GM12873 (cell line): ENCODE measurements around the gene ANAPC16.

Experiments used
- TF ChIP-seq, protein P1 (sequence below): IDR thresholded peaks from 2 replicates; pipeline ENCODE4 v1.5.1; 2012; ENCODE audit warnings: low read depth, mild to moderate bottlenecking, moderate library complexity, low read length, control low read depth; ENCODE audit not compliant: insufficient read depth; ENCODE audit errors: missing control alignments

Gene ANAPC16

DNA sequence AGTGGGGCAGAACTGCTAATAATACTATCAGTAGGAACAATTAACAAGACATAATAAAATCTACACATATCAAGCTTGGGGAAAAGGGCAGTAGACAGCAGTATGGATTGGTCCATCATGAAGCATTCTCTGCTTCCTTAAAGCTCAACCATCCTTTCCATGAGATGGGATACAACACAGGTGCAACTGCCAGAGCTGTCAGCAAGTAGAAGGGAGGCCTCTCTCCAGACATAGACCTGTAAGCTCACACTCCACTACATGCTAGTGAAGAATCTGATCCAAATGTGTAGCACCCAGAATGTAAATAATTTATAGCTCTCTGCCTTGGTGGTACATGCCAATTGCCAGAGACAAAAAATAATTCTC lies 41.5 kb upstream of the ANAPC16 start:
- TF ChIP-seq, protein P1, sequence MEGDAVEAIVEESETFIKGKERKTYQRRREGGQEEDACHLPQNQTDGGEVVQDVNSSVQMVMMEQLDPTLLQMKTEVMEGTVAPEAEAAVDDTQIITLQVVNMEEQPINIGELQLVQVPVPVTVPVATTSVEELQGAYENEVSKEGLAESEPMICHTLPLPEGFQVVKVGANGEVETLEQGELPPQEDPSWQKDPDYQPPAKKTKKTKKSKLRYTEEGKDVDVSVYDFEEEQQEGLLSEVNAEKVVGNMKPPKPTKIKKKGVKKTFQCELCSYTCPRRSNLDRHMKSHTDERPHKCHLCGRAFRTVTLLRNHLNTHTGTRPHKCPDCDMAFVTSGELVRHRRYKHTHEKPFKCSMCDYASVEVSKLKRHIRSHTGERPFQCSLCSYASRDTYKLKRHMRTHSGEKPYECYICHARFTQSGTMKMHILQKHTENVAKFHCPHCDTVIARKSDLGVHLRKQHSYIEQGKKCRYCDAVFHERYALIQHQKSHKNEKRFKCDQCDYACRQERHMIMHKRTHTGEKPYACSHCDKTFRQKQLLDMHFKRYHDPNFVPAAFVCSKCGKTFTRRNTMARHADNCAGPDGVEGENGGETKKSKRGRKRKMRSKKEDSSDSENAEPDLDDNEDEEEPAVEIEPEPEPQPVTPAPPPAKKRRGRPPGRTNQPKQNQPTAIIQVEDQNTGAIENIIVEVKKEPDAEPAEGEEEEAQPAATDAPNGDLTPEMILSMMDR, result no peak

DNA sequence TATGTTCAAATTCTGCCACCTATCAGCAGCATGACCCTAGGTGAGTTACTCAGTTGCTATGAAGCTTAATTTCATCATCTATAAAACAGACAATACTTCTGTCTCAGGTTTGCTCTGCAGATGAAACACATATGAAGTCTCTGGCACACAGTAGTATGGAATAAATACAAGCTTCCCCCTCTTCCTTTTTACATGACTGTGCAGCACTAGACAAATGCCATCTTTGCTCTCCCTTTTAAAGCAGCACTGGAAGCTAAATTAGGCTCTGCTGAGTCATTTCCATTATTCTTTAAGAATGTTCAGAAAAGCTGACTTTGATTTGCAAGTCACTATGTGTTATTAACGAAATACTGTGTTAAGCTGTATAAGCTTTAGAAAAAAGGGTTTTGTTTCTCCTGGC lies 40.7 kb upstream of the ANAPC16 start:
- TF ChIP-seq, protein P1, result no peak

DNA sequence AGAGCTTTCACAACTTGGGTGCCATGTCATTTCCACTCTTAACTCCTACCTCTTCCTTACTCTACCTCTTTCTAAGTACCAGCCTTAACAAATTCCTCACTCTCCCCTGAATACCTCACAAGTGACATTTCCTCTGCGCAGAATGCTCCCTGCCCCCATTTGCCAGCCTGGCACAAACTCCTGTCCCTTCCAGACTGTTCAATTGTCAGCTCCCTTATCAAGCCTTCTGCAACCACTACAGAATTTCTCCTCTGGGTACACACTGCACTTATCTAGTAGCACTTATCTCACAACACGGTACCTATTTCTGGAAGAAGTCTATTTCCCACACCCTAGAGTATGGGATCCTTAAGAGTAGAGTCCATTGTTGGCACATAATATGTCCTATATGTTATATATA lies 39.1 kb upstream of the ANAPC16 start:
- TF ChIP-seq, protein P1, result no peak

DNA sequence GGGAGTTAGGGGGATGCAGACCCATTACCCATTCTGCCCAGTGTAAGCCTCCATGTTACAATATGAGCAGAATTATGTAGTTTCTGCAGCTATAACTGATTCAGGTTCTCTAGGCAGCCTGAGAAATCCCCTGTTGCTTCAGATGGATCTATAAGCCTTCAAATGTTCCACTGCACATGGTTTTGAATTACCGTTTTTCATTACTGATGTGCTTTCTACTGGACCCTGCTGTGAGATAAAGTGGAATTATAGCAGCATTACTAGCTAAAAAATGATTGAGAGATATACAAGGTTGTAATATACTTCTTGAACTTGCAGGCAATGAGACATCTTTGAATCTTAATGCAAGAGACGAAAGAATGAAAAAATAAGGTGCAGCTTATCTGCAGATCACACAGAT lies 38.4 kb upstream of the ANAPC16 start:
- TF ChIP-seq, protein P1, result no peak

- TF ChIP-seq, protein P1, result no peak
These were observed 31.7 kb upstream of the ANAPC16 start for GRCh38 chr10:72184156-72184555.

- TF ChIP-seq, protein P1, result no peak
These were observed 29.4 kb upstream of the ANAPC16 start for GRCh38 chr10:72186258-72186981.

DNA sequence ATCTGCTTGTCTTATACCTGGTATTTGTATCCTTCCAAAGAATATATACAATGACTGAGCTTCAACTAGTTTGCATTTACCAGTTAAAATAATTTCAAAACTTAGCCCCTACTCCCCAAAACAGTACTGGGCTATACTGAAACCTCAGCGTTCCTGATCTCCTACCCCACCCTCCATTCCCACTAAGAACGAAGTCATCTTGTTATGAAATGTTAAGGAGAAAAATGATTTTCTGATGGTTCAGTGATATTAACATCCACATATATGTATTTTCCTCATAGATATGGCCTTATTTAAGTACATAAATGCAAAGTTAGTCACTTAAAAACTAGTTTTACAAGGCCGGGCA lies 28.9 kb upstream of the ANAPC16 start:
- TF ChIP-seq, protein P1, result no peak
